ENCODE data around the gene YRDC.

- TF ChIP-seq CTCF (conservative IDR thresholded peaks at IDR 0.05; ENCODE audit: low read length) (no peak), EZH2phosphoT487 (IDR thresholded peaks at IDR 0.05; ENCODE audit: borderline replicate concordance) (no peak)
Observed at GRCh38 chr1:37836788-37837187, 28.8 kb upstream of the YRDC start.

Data from Loucy (cell line).